ENCODE data around the gene SULT1C3. TPM values are rescaled to one million over a fixed set of nuclear protein-coding genes. Genes with fewer than 3 reads are reported as not detected.

The SULT1C3 gene
- total RNA-seq, 1 donor from 2014 or later, result not detected

- no peak for DNase-seq (ENCODE audit: low spot score)
- intact Hi-C loops (cut with DNase I), result no loop called here
Measured at GRCh38 chr2:108288534-108289106, 48.9 kb downstream of the SULT1C3 start, which contains the start of gene SULT1C2. Gene SULT1C2 (plus strand): TSS chr2:108288895. CDS start chr2:108293668, 4,773 bp downstream.

GRCh38 chr2:108293850-108294249 is 54.1 kb downstream of the SULT1C3 start:
- intact Hi-C loops (cut with DNase I), result no loop called here
- DNase-seq (ENCODE audit: low spot score), result no peak

GRCh38 chr2:108297436-108298141 is 57.8 kb downstream of the SULT1C3 start:
- intact Hi-C loops (cut with DNase I), result no loop called here
- no peak for DNase-seq (ENCODE audit: low spot score)

- DNase-seq (ENCODE audit: low spot score), result no peak
Measured at GRCh38 chr2:108301558-108301957, 61.8 kb downstream of the SULT1C3 start.

GRCh38 chr2:108304975-108305374 is 65.2 kb downstream of the SULT1C3 start:
- DNase-seq (ENCODE audit: low spot score), result no peak
- intact Hi-C loops (cut with DNase I), result no loop called here

More at GRCh38 chr2:108301558-108301957, 61.8 kb downstream of the SULT1C3 start:
- intact Hi-C loops (cut with DNase I), result no loop called here

GRCh38 chr2:108305901-108306300 is 66.1 kb downstream of the SULT1C3 start:
- intact Hi-C loops (cut with DNase I), result no loop called here

GRCh38 chr2:108309903-108310302 is 70.1 kb downstream of the SULT1C3 start:
- intact Hi-C loops (cut with DNase I), result no loop called here
- no peak for DNase-seq (ENCODE audit: low spot score)

More at GRCh38 chr2:108305901-108306300, 66.1 kb downstream of the SULT1C3 start:
- DNase-seq (ENCODE audit: low spot score), result no peak

Other genes starting within 250 kb of the SULT1C3 start
- gene SULT1C2, start 48.9 kb downstream of the SULT1C3 start, total RNA-seq, result 0.97 TPM
- 2.4 TPM for gene SULT1C4, start 138.0 kb downstream of the SULT1C3 start, total RNA-seq
- gene GCC2, start 209.2 kb downstream of the SULT1C3 start, total RNA-seq, result 22.0 TPM

Data from cardiac septum (tissue), 1 donor.